Activated CD8-positive, alpha-beta memory T cell treated with anti-CD3 and anti-CD28 coated beads, Interleukin-2, amount 10 ng/mL, durations not matched to agents 7 days and 5 days (primary cell): ENCODE measurements around the gene OR4K17. TPM values are rescaled to one million over a fixed set of nuclear protein-coding genes. Genes with fewer than 3 reads are reported as not detected.
"Not testable (repeated sequence)": the region's sequence is repeated elsewhere in the genome, so short reads cannot be mapped to it uniquely, and the experiment has no call there.

Experiments used
- ATAC-seq: fragments of 150-1000 bp; cut with Tn5 transposase; one replicate; pipeline ENCODE4 v1.10.0; 2021; ENCODE audit warnings: moderate library complexity
- CTCF ChIA-PET: fragments of 350-600 bp; sonication (Branson Sonifier 250); formaldehyde crosslinking; loops from one replicate; lab custom pipeline; 2021; ENCODE audit warnings: antibody characterized with exemption; lab: Charles Lee
- DNase-seq: peaks from one replicate; pipeline ENCODE4 v3.0.0-alpha.2; 2020
- H3K27ac Mint-ChIP-seq: one replicate; pipeline ENCODE4 v1.8.0; 2021; ENCODE audit warnings: mild to moderate bottlenecking, mixed read lengths
- H3K27me3 Mint-ChIP-seq: one replicate; pipeline ENCODE4 v1.8.0; 2021; ENCODE audit warnings: mixed read lengths
- H3K36me3 Mint-ChIP-seq: one replicate; pipeline ENCODE4 v1.8.0; 2021; ENCODE audit warnings: mild to moderate bottlenecking, mixed read lengths
- H3K4me1 Mint-ChIP-seq: one replicate; pipeline ENCODE4 v1.8.0; 2021; ENCODE audit warnings: mixed read lengths
- H3K4me3 Mint-ChIP-seq: one replicate; pipeline ENCODE4 v1.8.0; 2021; ENCODE audit warnings: mild to moderate bottlenecking, moderate library complexity, mixed read lengths
- H3K9me3 Mint-ChIP-seq: one replicate; pipeline ENCODE4 v1.8.0; 2022; ENCODE audit warnings: low read depth, mixed read lengths
- total RNA-seq, 2 experiments: library from RNA; stranded (reverse); gene quantifications; one replicate each; pipeline ENCODE4 v1.2.3, GENCODE V29; 2021

OR4K17 gene
- not detected for total RNA-seq

- H3K27ac Mint-ChIP-seq = no peak within 1 kb of the TSS
- H3K27me3 Mint-ChIP-seq = no peaks in the 10 kb centered on the region
- DNase-seq (no peak), ATAC-seq (no peak)
- no peaks in the 10 kb centered on the region for H3K9me3 Mint-ChIP-seq
- H3K36me3 Mint-ChIP-seq = no peaks in the 10 kb centered on the region
- CTCF ChIA-PET = no interaction called here
- H3K4me3 Mint-ChIP-seq = no peak within 1 kb of the TSS
- H3K4me1 Mint-ChIP-seq = no peaks in the 10 kb centered on the region
Observed at GRCh38 chr14:20110438-20110837, at the start of gene OR4K17. Gene OR4K17, plus strand, starts transcription at chr14:20110739. Its CDS starts 6,761 bp downstream, at chr14:20117500.

GRCh38 chr14:20092050-20092449 lies 18.5 kb upstream of the OR4K17 start:
- Mint-ChIP-seq H3K36me3 (no peaks in the 10 kb centered on the region), H3K9me3 (no peaks in the 10 kb centered on the region), H3K27me3 (peaks cover 4% of the 10 kb centered on the region), H3K27ac (no peak overlapping the region), H3K4me3 (no peak overlapping the region), H3K4me1 (no peaks in the 10 kb centered on the region)
- ATAC-seq (no peak), DNase-seq (no peak)
- CTCF ChIA-PET = no interaction called here

- no peaks in the 10 kb centered on the region for H3K36me3 Mint-ChIP-seq
- no peaks in the 10 kb centered on the region for H3K9me3 Mint-ChIP-seq
- H3K4me1 Mint-ChIP-seq = no peaks in the 10 kb centered on the region
- ATAC-seq = no peak
- H3K27ac Mint-ChIP-seq = no peak overlapping the region
- DNase-seq = no peak
- CTCF ChIA-PET = no interaction called here
- no peak overlapping the region for H3K4me3 Mint-ChIP-seq
- peaks cover 4% of the 10 kb centered on the region for H3K27me3 Mint-ChIP-seq
Observed at GRCh38 chr14:20093442-20093841, 17.1 kb upstream of the OR4K17 start.

- H3K27ac Mint-ChIP-seq, H3K36me3 Mint-ChIP-seq, H3K27me3 Mint-ChIP-seq, DNase-seq, ATAC-seq, CTCF ChIA-PET, H3K4me3 Mint-ChIP-seq, H3K9me3 Mint-ChIP-seq, H3K4me1 Mint-ChIP-seq: not testable (repeated sequence)
Observed at GRCh38 chr14:20098926-20099770, 11.4 kb upstream of the OR4K17 start.

- DNase-seq (no peak), ATAC-seq (no peak)
- Mint-ChIP-seq H3K4me3 (no peak overlapping the region), H3K27me3 (no peaks in the 10 kb centered on the region), H3K4me1 (no peaks in the 10 kb centered on the region), H3K36me3 (no peaks in the 10 kb centered on the region), H3K9me3 (no peaks in the 10 kb centered on the region), H3K27ac (no peak overlapping the region)
- CTCF ChIA-PET = no interaction called here
Observed at GRCh38 chr14:20112321-20112720, 1.8 kb downstream of the OR4K17 start.

- no peak overlapping the region for H3K27ac Mint-ChIP-seq
- H3K4me3 Mint-ChIP-seq = no peak overlapping the region
- CTCF ChIA-PET = no interaction called here
- ATAC-seq (no peak), DNase-seq (no peak)
- H3K9me3 Mint-ChIP-seq = peaks cover 3% of the 10 kb centered on the region
- H3K4me1 Mint-ChIP-seq = no peaks in the 10 kb centered on the region
- no peaks in the 10 kb centered on the region for H3K27me3 Mint-ChIP-seq
- no peaks in the 10 kb centered on the region for H3K36me3 Mint-ChIP-seq
Observed at GRCh38 chr14:20116748-20117147, 6.2 kb downstream of the OR4K17 start.

GRCh38 chr14:20118795-20119194 lies 8.3 kb downstream of the OR4K17 start:
- CTCF ChIA-PET = no interaction called here
- Mint-ChIP-seq H3K9me3 (peaks cover 3% of the 10 kb centered on the region), H3K36me3 (no peaks in the 10 kb centered on the region), H3K27ac (no peak overlapping the region), H3K27me3 (no peaks in the 10 kb centered on the region), H3K4me3 (no peak overlapping the region), H3K4me1 (no peaks in the 10 kb centered on the region)
- ATAC-seq = no peak
- no peak for DNase-seq

GRCh38 chr14:20138520-20138919 lies 28.0 kb downstream of the OR4K17 start, which contains the start of gene OR4N5:
Gene OR4N5, plus strand, starts transcription at chr14:20138820. Its CDS starts 4,916 bp downstream, at chr14:20143736.
- Mint-ChIP-seq H3K27ac (no peak within 1 kb of the TSS), H3K27me3 (peaks cover 14% of the 10 kb centered on the region), H3K36me3 (no peaks in the 10 kb centered on the region), H3K4me3 (no peak within 1 kb of the TSS), H3K4me1 (no peaks in the 10 kb centered on the region), H3K9me3 (no peaks in the 10 kb centered on the region)
- no peak for ATAC-seq
- DNase-seq = no peak
- CTCF ChIA-PET = no interaction called here

GRCh38 chr14:20143911-20144310 lies 33.4 kb downstream of the OR4K17 start:
- no peak overlapping the region for H3K27ac Mint-ChIP-seq
- peaks cover 15% of the 10 kb centered on the region for H3K27me3 Mint-ChIP-seq
- CTCF ChIA-PET = no interaction called here
- H3K4me3 Mint-ChIP-seq = no peak overlapping the region
- ATAC-seq (no peak), DNase-seq (no peak)
- H3K36me3 Mint-ChIP-seq = no peaks in the 10 kb centered on the region
- no peaks in the 10 kb centered on the region for H3K4me1 Mint-ChIP-seq
- H3K9me3 Mint-ChIP-seq = no peaks in the 10 kb centered on the region

- Mint-ChIP-seq H3K4me1 (no peaks in the 10 kb centered on the region), H3K27me3 (peaks cover 15% of the 10 kb centered on the region), H3K27ac (no peak overlapping the region), H3K9me3 (no peaks in the 10 kb centered on the region), H3K4me3 (no peak overlapping the region), H3K36me3 (no peaks in the 10 kb centered on the region)
- DNase-seq (no peak), ATAC-seq (no peak)
- CTCF ChIA-PET = no interaction called here
Observed at GRCh38 chr14:20144820-20145219, 34.3 kb downstream of the OR4K17 start.

GRCh38 chr14:20164462-20164861 lies 53.9 kb downstream of the OR4K17 start:
- no peak for ATAC-seq
- Mint-ChIP-seq H3K4me1 (no peaks in the 10 kb centered on the region), H3K9me3 (no peaks in the 10 kb centered on the region), H3K36me3 (no peaks in the 10 kb centered on the region), H3K27me3 (no peaks in the 10 kb centered on the region), H3K27ac (no peak overlapping the region), H3K4me3 (no peak overlapping the region)
- DNase-seq = no peak
- CTCF ChIA-PET = no interaction called here

GRCh38 chr14:20167091-20167490 lies 56.6 kb downstream of the OR4K17 start:
- Mint-ChIP-seq H3K4me1 (no peaks in the 10 kb centered on the region), H3K4me3 (no peak overlapping the region), H3K27me3 (no peaks in the 10 kb centered on the region), H3K36me3 (no peaks in the 10 kb centered on the region), H3K9me3 (no peaks in the 10 kb centered on the region), H3K27ac (no peak overlapping the region)
- ATAC-seq = no peak
- no peak for DNase-seq
- CTCF ChIA-PET = no interaction called here

- DNase-seq, H3K9me3 Mint-ChIP-seq, CTCF ChIA-PET, H3K27me3 Mint-ChIP-seq, H3K4me1 Mint-ChIP-seq, H3K36me3 Mint-ChIP-seq, H3K4me3 Mint-ChIP-seq, ATAC-seq, H3K27ac Mint-ChIP-seq: not testable (repeated sequence)
Observed at GRCh38 chr14:20169852-20170251, 59.3 kb downstream of the OR4K17 start.
